ENCODE measurements around the gene MOGAT3.
A peak's percentile ranks its signal among the peaks of the same experiment; 100 is the strongest.

The MOGAT3 gene

GRCh38 chr7:101200862-101201599 is at the start of gene MOGAT3:
Gene MOGAT3, minus strand, starts transcription at chr7:101201036. Its CDS starts 182 bp downstream, at chr7:101200854.
- H3K9me2 ChIP-seq (replicated peaks; ENCODE audit: control insufficient read depth, low read length), result no peaks in the 10 kb centered on the region
- no peaks in the 10 kb centered on the region for H3K9me3 ChIP-seq (ENCODE audit: control insufficient read depth, insufficient read depth, low read length)
- H3K36me3 ChIP-seq (ENCODE audit: control insufficient read depth, low read length), result no peaks in the 10 kb centered on the region
- H3K79me2 ChIP-seq (ENCODE audit: control insufficient read depth, low read length), result no peaks in the 10 kb centered on the region
- no peak within 1 kb of the TSS for H3K27ac ChIP-seq (ENCODE audit: low read depth, low read length)
- H3K4me3 ChIP-seq (ENCODE audit: low read length), result no peak within 1 kb of the TSS
- H3K4me1 ChIP-seq (ENCODE audit: control insufficient read depth, low read length), result peaks cover 10% of the 10 kb centered on the region
- no peaks in the 10 kb centered on the region for H3F3A ChIP-seq (ENCODE audit: control insufficient read depth, insufficient read depth)
- TF ChIP-seq, protein P1, sequence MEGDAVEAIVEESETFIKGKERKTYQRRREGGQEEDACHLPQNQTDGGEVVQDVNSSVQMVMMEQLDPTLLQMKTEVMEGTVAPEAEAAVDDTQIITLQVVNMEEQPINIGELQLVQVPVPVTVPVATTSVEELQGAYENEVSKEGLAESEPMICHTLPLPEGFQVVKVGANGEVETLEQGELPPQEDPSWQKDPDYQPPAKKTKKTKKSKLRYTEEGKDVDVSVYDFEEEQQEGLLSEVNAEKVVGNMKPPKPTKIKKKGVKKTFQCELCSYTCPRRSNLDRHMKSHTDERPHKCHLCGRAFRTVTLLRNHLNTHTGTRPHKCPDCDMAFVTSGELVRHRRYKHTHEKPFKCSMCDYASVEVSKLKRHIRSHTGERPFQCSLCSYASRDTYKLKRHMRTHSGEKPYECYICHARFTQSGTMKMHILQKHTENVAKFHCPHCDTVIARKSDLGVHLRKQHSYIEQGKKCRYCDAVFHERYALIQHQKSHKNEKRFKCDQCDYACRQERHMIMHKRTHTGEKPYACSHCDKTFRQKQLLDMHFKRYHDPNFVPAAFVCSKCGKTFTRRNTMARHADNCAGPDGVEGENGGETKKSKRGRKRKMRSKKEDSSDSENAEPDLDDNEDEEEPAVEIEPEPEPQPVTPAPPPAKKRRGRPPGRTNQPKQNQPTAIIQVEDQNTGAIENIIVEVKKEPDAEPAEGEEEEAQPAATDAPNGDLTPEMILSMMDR (IDR thresholded peaks at IDR 0.05; ENCODE audit: low read depth, low read length, poor library complexity, severe bottlenecking), result no peak
- no peak for TF ChIP-seq EZH2phosphoT487 (IDR thresholded peaks at IDR 0.05; ENCODE audit: borderline replicate concordance, low read length)
- no peak within 1 kb of the TSS for H3K4me2 ChIP-seq (ENCODE audit: low read length)
- peaks cover 11% of the 10 kb centered on the region; the same call in 1 of the 2 replicates for H3K27me3 ChIP-seq (ENCODE audit: control insufficient read depth, low read length)
- H4K20me1 ChIP-seq (ENCODE audit: control insufficient read depth, insufficient read depth, low read depth, low read length), result no peaks in the 10 kb centered on the region

- Histone ChIP-seq H3K27me3 (ENCODE audit: control insufficient read depth, low read length) (peaks cover 7% of the 10 kb centered on the region), H4K20me1 (ENCODE audit: control insufficient read depth, insufficient read depth, low read depth, low read length) (peaks cover 8% of the 10 kb centered on the region; the same call in 1 of the 2 replicates), H3K27ac (ENCODE audit: low read depth, low read length) (no peak overlapping the region), H3K4me2 (ENCODE audit: low read length) (peak overlapping the region; percentile 95), H3K79me2 (ENCODE audit: control insufficient read depth, low read length) (peaks cover 63% of the 10 kb centered on the region), H3K9me2 (replicated peaks; ENCODE audit: control insufficient read depth, low read length) (no peaks in the 10 kb centered on the region), H3K4me3 (ENCODE audit: low read length) (peak overlapping the region; percentile 95), H3K36me3 (ENCODE audit: control insufficient read depth, low read length) (peaks cover 37% of the 10 kb centered on the region), H3F3A (ENCODE audit: control insufficient read depth, insufficient read depth) (peaks cover 11% of the 10 kb centered on the region), H3K4me1 (ENCODE audit: control insufficient read depth, low read length) (peaks cover 30% of the 10 kb centered on the region), H3K9me3 (ENCODE audit: control insufficient read depth, insufficient read depth, low read length) (no peaks in the 10 kb centered on the region)
- TF ChIP-seq, protein P1 (IDR thresholded peaks at IDR 0.05; ENCODE audit: low read depth, low read length, poor library complexity, severe bottlenecking), result no peak
- no peak for TF ChIP-seq EZH2phosphoT487 (IDR thresholded peaks at IDR 0.05; ENCODE audit: borderline replicate concordance, low read length)
These were observed 49.5 kb upstream of the MOGAT3 start for GRCh38 chr7:101250324-101250723.

GRCh38 chr7:101248276-101248675 is 47.4 kb upstream of the MOGAT3 start:
- H3K9me3 ChIP-seq (ENCODE audit: control insufficient read depth, insufficient read depth, low read length), result no peaks in the 10 kb centered on the region
- H3F3A ChIP-seq (ENCODE audit: control insufficient read depth, insufficient read depth), result peaks cover 11% of the 10 kb centered on the region
- peaks cover 46% of the 10 kb centered on the region for H3K36me3 ChIP-seq (ENCODE audit: control insufficient read depth, low read length)
- H3K79me2 ChIP-seq (ENCODE audit: control insufficient read depth, low read length), result peaks cover 82% of the 10 kb centered on the region
- no peak overlapping the region for H3K27ac ChIP-seq (ENCODE audit: low read depth, low read length)
- peaks cover 15% of the 10 kb centered on the region; the same call in 1 of the 2 replicates for H4K20me1 ChIP-seq (ENCODE audit: control insufficient read depth, insufficient read depth, low read depth, low read length)
- H3K9me2 ChIP-seq (replicated peaks; ENCODE audit: control insufficient read depth, low read length), result no peaks in the 10 kb centered on the region
- H3K4me1 ChIP-seq (ENCODE audit: control insufficient read depth, low read length), result peaks cover 42% of the 10 kb centered on the region
- H3K27me3 ChIP-seq (ENCODE audit: control insufficient read depth, low read length), result no peaks in the 10 kb centered on the region
- no peak overlapping the region for H3K4me3 ChIP-seq (ENCODE audit: low read length)
- TF ChIP-seq, protein P1 (IDR thresholded peaks at IDR 0.05; ENCODE audit: low read depth, low read length, poor library complexity, severe bottlenecking), result no peak
- no peak for TF ChIP-seq EZH2phosphoT487 (IDR thresholded peaks at IDR 0.05; ENCODE audit: borderline replicate concordance, low read length)
- H3K4me2 ChIP-seq (ENCODE audit: low read length), result no peak overlapping the region

Measured in DOHH2 (cell line).